ENCODE data around the gene ESYT3. TPM values are rescaled to one million over a fixed set of nuclear protein-coding genes. Genes with fewer than 3 reads are reported as not detected.
A peak's percentile ranks its signal among the peaks of the same experiment; 100 is the strongest.
"Not testable (repeated sequence)": the region's sequence is repeated elsewhere in the genome, so short reads cannot be mapped to it uniquely, and the experiment has no call there.

The ESYT3 gene
- total and polyA plus RNA-seq, 4 donors, result 0.38 to 2.7 (median 0.88) TPM

GRCh38 chr3:138450704-138451424, 16.4 kb downstream of the ESYT3 start:
- H3K27me3 ChIP-seq (ENCODE audit: control insufficient read depth in 1 of 2, insufficient read depth in 2 of 2, low read length in 1 of 2), result no peaks in the 10 kb centered on the region
- H3K9me3 ChIP-seq (ENCODE audit: control insufficient read depth, low read length), result no peaks in the 10 kb centered on the region
- H3K36me3 ChIP-seq (ENCODE audit: control insufficient read depth in 1 of 2, insufficient read depth in 2 of 2, low read length in 1 of 2), result no peaks in the 10 kb centered on the region
- no peaks in the 10 kb centered on the region for H3K4me1 ChIP-seq (ENCODE audit: control insufficient read depth in 1 of 2, insufficient read depth in 2 of 2, low read length in 2 of 2)
- ATAC-seq (ENCODE audit: low FRiP score) (no peak), DNase-seq (peak in 1 of 2 donors; percentile 33)
- H3K27ac ChIP-seq (ENCODE audit: low read depth in 1 of 2, low read length in 2 of 2), result no peak overlapping the region
- intact Hi-C loops (cut with DNase I), result no loop called here
- no peak overlapping the region for H3K4me3 ChIP-seq (ENCODE audit: low read length in 2 of 2)
- 86 to 89% methylated on average over 6 of the region's 6 CpGs for WGBS, 2 donors

DNA sequence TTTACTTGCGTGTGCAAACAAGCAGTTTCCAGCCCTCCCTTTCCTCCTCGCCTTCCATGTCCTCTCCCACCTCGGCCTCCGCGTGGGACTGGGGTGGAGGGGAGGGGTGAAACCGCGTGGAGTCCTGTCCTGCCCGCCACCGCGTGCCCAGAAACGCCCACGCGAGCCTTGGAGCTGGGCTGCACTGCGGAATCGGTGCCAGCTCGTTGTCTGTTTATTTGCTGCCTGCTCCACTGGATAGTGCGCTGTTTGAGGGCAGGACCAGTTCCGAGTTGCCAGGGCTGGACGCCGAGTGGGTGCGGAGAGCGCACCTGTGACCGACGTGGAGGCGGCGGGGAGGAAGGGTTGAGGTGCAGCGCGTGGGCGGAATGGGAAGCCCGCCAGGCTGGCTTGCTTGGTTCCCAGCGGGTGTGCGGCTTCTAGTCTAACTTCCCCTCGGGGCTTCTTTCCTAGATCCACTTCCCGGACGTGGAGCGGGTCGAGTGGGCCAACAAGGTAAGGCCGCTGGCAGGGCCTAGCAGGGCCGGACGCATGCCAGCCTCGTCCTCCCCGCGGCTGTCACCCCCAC, 17.3 kb downstream of the ESYT3 start:
- Histone ChIP-seq H3K4me3 (ENCODE audit: low read length in 2 of 2) (no peak overlapping the region), H3K36me3 (ENCODE audit: control insufficient read depth in 1 of 2, insufficient read depth in 2 of 2, low read length in 1 of 2) (no peaks in the 10 kb centered on the region), H3K27me3 (ENCODE audit: control insufficient read depth in 1 of 2, insufficient read depth in 2 of 2, low read length in 1 of 2) (no peaks in the 10 kb centered on the region), H3K27ac (ENCODE audit: low read depth in 1 of 2, low read length in 2 of 2) (no peak overlapping the region), H3K4me1 (ENCODE audit: control insufficient read depth in 1 of 2, insufficient read depth in 2 of 2, low read length in 2 of 2) (no peaks in the 10 kb centered on the region), H3K9me3 (ENCODE audit: control insufficient read depth, low read length) (no peaks in the 10 kb centered on the region)
- intact Hi-C loops (cut with DNase I), result no loop called here
- no peak for ATAC-seq (ENCODE audit: low FRiP score)
- DNase-seq, result peak in 1 of 2 donors; percentile 66
- 89 to 91% methylated on average over 43 of the region's 43 CpGs for WGBS, 2 donors

GRCh38 chr3:138452436-138452835, 18.0 kb downstream of the ESYT3 start:
- WGBS, 2 donors, result 85 to 88% methylated on average over 6 of the region's 6 CpGs

GRCh38 chr3:138453940-138454339, 19.5 kb downstream of the ESYT3 start:
- WGBS, 2 donors, result 85 to 92% methylated on average over 8 of the region's 8 CpGs
- H3K4me1 ChIP-seq (ENCODE audit: control insufficient read depth in 1 of 2, insufficient read depth in 2 of 2, low read length in 2 of 2); H3K4me3 ChIP-seq (ENCODE audit: low read length in 2 of 2); H3K27ac ChIP-seq (ENCODE audit: low read depth in 1 of 2, low read length in 2 of 2); intact Hi-C loops (cut with DNase I); H3K27me3 ChIP-seq (ENCODE audit: control insufficient read depth in 1 of 2, insufficient read depth in 2 of 2, low read length in 1 of 2); H3K9me3 ChIP-seq (ENCODE audit: control insufficient read depth, low read length); ATAC-seq (ENCODE audit: low FRiP score); H3K36me3 ChIP-seq (ENCODE audit: control insufficient read depth in 1 of 2, insufficient read depth in 2 of 2, low read length in 1 of 2): not testable (repeated sequence)
- DNase-seq, result peak in 1 of 2 donors; percentile 33

More at GRCh38 chr3:138452436-138452835, 18.0 kb downstream of the ESYT3 start:
- no peaks in the 10 kb centered on the region for H3K9me3 ChIP-seq (ENCODE audit: control insufficient read depth, low read length)
- intact Hi-C loops (cut with DNase I), result no loop called here
- H3K4me3 ChIP-seq (ENCODE audit: low read length in 2 of 2), result no peak overlapping the region
- H3K4me1 ChIP-seq (ENCODE audit: control insufficient read depth in 1 of 2, insufficient read depth in 2 of 2, low read length in 2 of 2), result no peaks in the 10 kb centered on the region
- H3K36me3 ChIP-seq (ENCODE audit: control insufficient read depth in 1 of 2, insufficient read depth in 2 of 2, low read length in 1 of 2), result no peaks in the 10 kb centered on the region
- ATAC-seq (ENCODE audit: low FRiP score) (no peak), DNase-seq (peak in 1 of 2 donors; percentile 41)
- no peaks in the 10 kb centered on the region for H3K27me3 ChIP-seq (ENCODE audit: control insufficient read depth in 1 of 2, insufficient read depth in 2 of 2, low read length in 1 of 2)
- no peak overlapping the region for H3K27ac ChIP-seq (ENCODE audit: low read depth in 1 of 2, low read length in 2 of 2)

GRCh38 chr3:138455801-138456716, 21.6 kb downstream of the ESYT3 start:
- Histone ChIP-seq H3K9me3 (ENCODE audit: control insufficient read depth, low read length) (no peaks in the 10 kb centered on the region), H3K4me3 (ENCODE audit: low read length in 2 of 2) (no peak overlapping the region), H3K36me3 (ENCODE audit: control insufficient read depth in 1 of 2, insufficient read depth in 2 of 2, low read length in 1 of 2) (no peaks in the 10 kb centered on the region), H3K27ac (ENCODE audit: low read depth in 1 of 2, low read length in 2 of 2) (no peak overlapping the region), H3K27me3 (ENCODE audit: control insufficient read depth in 1 of 2, insufficient read depth in 2 of 2, low read length in 1 of 2) (no peaks in the 10 kb centered on the region), H3K4me1 (ENCODE audit: control insufficient read depth in 1 of 2, insufficient read depth in 2 of 2, low read length in 2 of 2) (no peaks in the 10 kb centered on the region)
- WGBS, 2 donors, result 74 to 76% methylated on average over 13 of the region's 13 CpGs
- ATAC-seq (ENCODE audit: low FRiP score) (no peak), DNase-seq (peak in 1 of 2 donors; percentile 44)
- intact Hi-C loops (cut with DNase I), result no loop called here

DNA sequence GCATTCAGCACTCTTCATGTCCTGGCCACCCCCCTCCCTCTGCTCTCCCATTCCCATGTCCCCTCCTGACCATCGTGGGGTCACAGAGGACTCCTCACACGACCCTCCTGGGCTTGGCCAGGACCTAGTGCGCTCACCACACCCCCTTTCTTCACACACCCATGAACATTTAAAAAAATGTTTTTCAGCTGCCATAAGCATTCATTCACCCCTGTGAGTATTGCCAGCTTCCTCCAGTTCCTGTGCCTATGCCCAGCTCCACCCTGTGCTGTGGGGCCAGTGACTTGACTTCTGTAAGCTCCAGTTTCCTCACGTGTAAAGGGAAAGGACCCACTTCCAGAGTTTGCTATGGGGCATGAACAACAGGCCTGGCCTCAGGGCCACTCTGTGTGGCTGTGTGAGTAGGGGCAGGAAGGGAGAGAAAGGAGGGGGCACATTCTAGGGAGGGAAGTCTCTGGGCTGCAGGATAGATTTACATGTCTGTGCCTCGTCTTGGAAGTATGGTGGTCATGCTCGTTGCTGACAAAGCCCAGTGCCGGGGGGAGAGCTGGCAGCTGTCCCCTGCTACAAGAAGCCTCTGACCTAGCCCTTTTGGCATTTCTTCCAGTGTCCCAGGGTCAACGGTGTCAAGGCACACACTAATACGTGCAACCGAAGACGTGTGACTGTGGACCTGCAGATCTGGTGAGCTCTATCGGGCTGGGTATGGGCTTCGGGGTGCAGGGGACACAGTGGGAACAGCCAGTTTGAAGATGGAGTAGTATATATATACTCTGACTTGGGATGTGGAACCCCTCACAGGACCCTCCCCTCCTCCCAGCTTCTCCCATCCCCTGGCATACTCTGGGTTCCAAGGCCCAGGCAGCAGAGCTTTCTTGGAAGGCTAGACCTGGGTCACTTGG, 22.8 kb downstream of the ESYT3 start:
- no peak for ATAC-seq (ENCODE audit: low FRiP score)
- peak in 1 of 2 donors; percentile 50 for DNase-seq
- Histone ChIP-seq H3K4me3 (ENCODE audit: low read length in 2 of 2) (no peak overlapping the region), H3K27me3 (ENCODE audit: control insufficient read depth in 1 of 2, insufficient read depth in 2 of 2, low read length in 1 of 2) (no peaks in the 10 kb centered on the region), H3K9me3 (ENCODE audit: control insufficient read depth, low read length) (no peaks in the 10 kb centered on the region), H3K27ac (ENCODE audit: low read depth in 1 of 2, low read length in 2 of 2) (no peak overlapping the region), H3K36me3 (ENCODE audit: control insufficient read depth in 1 of 2, insufficient read depth in 2 of 2, low read length in 1 of 2) (no peaks in the 10 kb centered on the region), H3K4me1 (ENCODE audit: control insufficient read depth in 1 of 2, insufficient read depth in 2 of 2, low read length in 2 of 2) (no peaks in the 10 kb centered on the region)
- intact Hi-C loops (cut with DNase I), result no loop called here
- WGBS, 2 donors, result 86 to 87% methylated on average over 13 of the region's 13 CpGs

- Histone ChIP-seq H3K4me3 (ENCODE audit: low read length in 2 of 2) (no peak overlapping the region), H3K27me3 (ENCODE audit: control insufficient read depth in 1 of 2, insufficient read depth in 2 of 2, low read length in 1 of 2) (no peaks in the 10 kb centered on the region), H3K9me3 (ENCODE audit: control insufficient read depth, low read length) (no peaks in the 10 kb centered on the region), H3K4me1 (ENCODE audit: control insufficient read depth in 1 of 2, insufficient read depth in 2 of 2, low read length in 2 of 2) (no peaks in the 10 kb centered on the region), H3K36me3 (ENCODE audit: control insufficient read depth in 1 of 2, insufficient read depth in 2 of 2, low read length in 1 of 2) (no peaks in the 10 kb centered on the region), H3K27ac (ENCODE audit: low read depth in 1 of 2, low read length in 2 of 2) (no peak overlapping the region)
- no peak for ATAC-seq (ENCODE audit: low FRiP score)
- 88 to 92% methylated on average over 11 of the region's 11 CpGs for WGBS, 2 donors
- intact Hi-C loops (cut with DNase I), result no loop called here
- peak in 1 of 2 donors; percentile 66 for DNase-seq
Measured at GRCh38 chr3:138457863-138458735, 23.7 kb downstream of the ESYT3 start.
